HT-29 (cell line): Measurements from ENCODE around the gene SPTBN4. TPM values are rescaled to one million over a fixed set of nuclear protein-coding genes. Genes with fewer than 3 reads are reported as not detected.
"Not testable (repeated sequence)": the region's sequence is repeated elsewhere in the genome, so short reads cannot be mapped to it uniquely, and the experiment has no call there.

Experiments
- DNase-seq: peaks from one replicate; pipeline ENCODE4 v3.0.0-alpha.2; 2015; ENCODE audit warnings: low spot score
- total RNA-seq: library from RNA; depleted of rRNA; stranded (reverse); fragments of >200 nt; shearing (Covaris generic); gene quantifications from 2 replicates; pipeline ENCODE4 v1.2.3, GENCODE V29; 2014

SPTBN4 gene
- total RNA-seq, 1 experiment from 2014 or later: 1.3 TPM

- DNase-seq: no peak
Measured at GRCh38 chr19:40528078-40528477, 61.3 kb downstream of the SPTBN4 start.

- DNase-seq: no peak
Measured at GRCh38 chr19:40528533-40529092, 61.8 kb downstream of the SPTBN4 start.

GRCh38 chr19:40529093-40529954, 62.5 kb downstream of the SPTBN4 start:
- DNase-seq: peak; percentile 89

GRCh38 chr19:40530091-40530901, 63.5 kb downstream of the SPTBN4 start:
- DNase-seq: no peak

- DNase-seq: peak; percentile 21
Measured at GRCh38 chr19:40533508-40533907, 66.7 kb downstream of the SPTBN4 start.

GRCh38 chr19:40534148-40534547, 67.3 kb downstream of the SPTBN4 start:
- DNase-seq: no peak

GRCh38 chr19:40539070-40539469, 72.3 kb downstream of the SPTBN4 start:
- DNase-seq: peak; percentile 51

GRCh38 chr19:40542202-40542859, 75.5 kb downstream of the SPTBN4 start:
- DNase-seq: no peak

GRCh38 chr19:40543029-40543597, 76.3 kb downstream of the SPTBN4 start:
- no peak for DNase-seq

- not testable (repeated sequence) for DNase-seq
Measured at GRCh38 chr19:40546153-40546841, 79.5 kb downstream of the SPTBN4 start.

- not testable (repeated sequence) for DNase-seq
Measured at GRCh38 chr19:40547190-40547589, 80.4 kb downstream of the SPTBN4 start.

- DNase-seq: no peak
Measured at GRCh38 chr19:40547836-40548235, 81.0 kb downstream of the SPTBN4 start.

- DNase-seq: peak; percentile 77
Measured at GRCh38 chr19:40549007-40549708, 82.4 kb downstream of the SPTBN4 start.

GRCh38 chr19:40550951-40551350, 84.2 kb downstream of the SPTBN4 start:
- no peak for DNase-seq

- no peak for DNase-seq
Measured at GRCh38 chr19:40552848-40553247, 86.0 kb downstream of the SPTBN4 start.

GRCh38 chr19:40553885-40554857, 87.4 kb downstream of the SPTBN4 start:
- DNase-seq: no peak

GRCh38 chr19:40555978-40556689, 89.3 kb downstream of the SPTBN4 start:
- DNase-seq: no peak

GRCh38 chr19:40556953-40557530, 90.2 kb downstream of the SPTBN4 start:
- no peak for DNase-seq
